ENCODE results near the gene DLG5.

DLG5 gene

DNA sequence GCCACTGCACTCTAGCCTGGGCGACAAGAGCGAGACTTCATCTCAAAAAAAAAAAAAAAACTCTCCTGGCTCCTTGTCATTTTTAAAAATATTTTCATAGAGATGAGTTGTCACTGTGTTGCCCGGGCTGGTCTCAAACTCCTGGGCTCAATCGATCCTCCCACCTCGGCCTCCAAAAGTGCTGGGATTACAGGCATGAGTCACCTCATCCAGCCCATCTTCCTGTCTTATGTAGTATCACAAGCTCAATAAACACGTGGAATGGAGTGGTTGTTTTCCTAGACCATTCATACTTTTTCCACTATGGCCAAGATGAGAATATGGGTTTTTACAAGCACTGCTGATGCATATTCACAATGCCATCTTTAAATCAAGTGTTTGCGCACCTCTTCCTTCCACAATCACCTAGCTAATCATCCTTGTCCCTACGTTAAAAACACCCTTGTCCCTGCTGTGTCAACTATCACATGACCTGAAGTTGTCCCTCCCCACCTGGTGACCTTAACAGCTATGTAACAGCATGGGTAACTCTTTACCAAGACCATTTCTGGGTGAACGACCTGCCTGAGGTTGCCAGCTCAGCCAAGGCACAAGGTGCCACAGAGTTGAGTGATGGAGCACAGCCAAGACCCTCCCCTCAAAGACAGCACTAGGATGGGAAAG is 21.3 kb downstream of the DLG5 start:
- Histone ChIP-seq H3K27ac (ENCODE audit: low read length, poor library complexity, severe bottlenecking) (no peak overlapping the region), H3K4me1 (ENCODE audit: control insufficient read depth, insufficient read depth, low read depth, low read length) (peaks cover 6% of the 10 kb centered on the region), H2BK5ac (ENCODE audit: low read depth, low read length, poor library complexity, severe bottlenecking) (no peak overlapping the region), H3K27me3 (ENCODE audit: control insufficient read depth in 1 of 2, insufficient read depth in 1 of 2, low read length in 2 of 2) (no peaks in the 10 kb centered on the region), H3K9me3 (ENCODE audit: control insufficient read depth, low read length) (no peaks in the 10 kb centered on the region), H3K9ac (ENCODE audit: low read length) (no peak overlapping the region), H2AFZ (ENCODE audit: low read depth, low read length) (no peak overlapping the region), H2AK5ac (ENCODE audit: low read length, severe bottlenecking) (no peak overlapping the region), H3K23ac (ENCODE audit: low read length in 2 of 2) (no peak overlapping the region), H3K18ac (ENCODE audit: low read depth in 1 of 2, low read length in 2 of 2) (no peak overlapping the region), H3K14ac (ENCODE audit: low read length in 2 of 2) (peak overlapping the region in 1 of 2 experiments; percentile 62), H4K8ac (ENCODE audit: low read length) (no peak overlapping the region), H3K4ac (ENCODE audit: low read depth in 1 of 2, low read length in 2 of 2) (no peak overlapping the region), H3K4me3 (ENCODE audit: insufficient read depth in 1 of 2, low read depth in 1 of 2, low read length in 2 of 2) (no peak overlapping the region), H2BK15ac (ENCODE audit: low read depth, poor library complexity, severe bottlenecking) (no peak overlapping the region), H3K4me2 (ENCODE audit: low read length, poor library complexity, severe bottlenecking) (no peak overlapping the region), H3K36me3 (ENCODE audit: control insufficient read depth in 1 of 2, insufficient read depth in 2 of 2, low read depth in 1 of 2, low read length in 2 of 2) (peaks cover 2 to 3% of the 10 kb centered on the region in 2 experiments), H3K79me1 (replicated peaks; ENCODE audit: low read length, poor library complexity, severe bottlenecking) (peaks cover 43% of the 10 kb centered on the region), H4K91ac (ENCODE audit: low read length) (no peak overlapping the region), H2BK12ac (ENCODE audit: low read length in 2 of 2) (no peak overlapping the region), H2BK120ac (ENCODE audit: low read depth, low read length) (no peak overlapping the region)
- no peak for DNase-seq
- 86% methylated on average over 7 of the region's 9 CpGs for WGBS

DNA sequence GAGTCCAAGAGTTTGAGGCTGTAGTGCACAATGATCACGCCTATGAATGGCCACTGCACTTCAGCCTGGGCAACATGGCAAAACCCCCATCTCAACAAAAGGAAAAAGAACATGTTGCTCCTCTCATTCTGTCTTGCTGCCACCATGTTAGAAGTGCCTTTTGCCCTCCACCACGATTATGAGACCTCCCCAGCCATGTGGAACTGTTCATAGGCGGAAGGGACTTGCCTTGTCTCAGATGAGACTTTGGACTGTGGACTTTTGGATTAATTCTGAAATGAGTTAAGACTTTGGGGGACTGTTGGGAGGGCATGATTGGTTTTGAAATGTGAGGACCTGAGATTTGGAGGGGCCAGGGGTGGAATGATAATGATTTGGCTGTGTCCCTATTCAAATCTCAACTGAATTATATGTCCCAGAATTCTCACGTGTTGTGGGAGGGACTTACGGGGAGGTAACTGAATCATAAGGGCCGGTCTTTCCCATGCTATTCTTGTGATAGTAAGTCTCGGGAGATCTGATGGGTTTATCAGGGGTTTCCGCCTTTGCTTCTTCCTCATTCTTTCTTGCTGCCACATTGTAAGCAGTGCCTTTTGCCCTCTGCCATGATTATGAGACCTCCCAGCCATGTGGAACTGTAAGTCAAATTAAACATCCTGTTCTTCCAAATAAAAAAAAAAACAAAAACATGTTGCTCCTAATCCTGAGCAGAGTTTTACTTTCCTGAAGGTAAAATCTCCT is 22.3 kb downstream of the DLG5 start:
- Histone ChIP-seq H3K9ac (ENCODE audit: low read length) (no peak overlapping the region), H3K27me3 (ENCODE audit: control insufficient read depth in 1 of 2, insufficient read depth in 1 of 2, low read length in 2 of 2) (no peaks in the 10 kb centered on the region), H4K8ac (ENCODE audit: low read length) (no peak overlapping the region), H3K4me3 (ENCODE audit: insufficient read depth in 1 of 2, low read depth in 1 of 2, low read length in 2 of 2) (no peak overlapping the region), H3K36me3 (ENCODE audit: control insufficient read depth in 1 of 2, insufficient read depth in 2 of 2, low read depth in 1 of 2, low read length in 2 of 2) (peaks cover 2 to 3% of the 10 kb centered on the region in 2 experiments), H2AK5ac (ENCODE audit: low read length, severe bottlenecking) (no peak overlapping the region), H3K4me1 (ENCODE audit: control insufficient read depth, insufficient read depth, low read depth, low read length) (peaks cover 9% of the 10 kb centered on the region), H4K91ac (ENCODE audit: low read length) (no peak overlapping the region), H3K79me1 (replicated peaks; ENCODE audit: low read length, poor library complexity, severe bottlenecking) (peaks cover 41% of the 10 kb centered on the region), H3K4ac (ENCODE audit: low read depth in 1 of 2, low read length in 2 of 2) (no peak overlapping the region), H3K23ac (ENCODE audit: low read length in 2 of 2) (no peak overlapping the region), H3K9me3 (ENCODE audit: control insufficient read depth, low read length) (no peaks in the 10 kb centered on the region), H3K27ac (ENCODE audit: low read length, poor library complexity, severe bottlenecking) (no peak overlapping the region), H2BK5ac (ENCODE audit: low read depth, low read length, poor library complexity, severe bottlenecking) (no peak overlapping the region), H3K14ac (ENCODE audit: low read length in 2 of 2) (no peak overlapping the region), H2BK12ac (ENCODE audit: low read length in 2 of 2) (no peak overlapping the region), H2BK120ac (ENCODE audit: low read depth, low read length) (no peak overlapping the region), H2BK15ac (ENCODE audit: low read depth, poor library complexity, severe bottlenecking) (no peak overlapping the region), H2AFZ (ENCODE audit: low read depth, low read length) (no peak overlapping the region), H3K4me2 (ENCODE audit: low read length, poor library complexity, severe bottlenecking) (no peak overlapping the region), H3K18ac (ENCODE audit: low read depth in 1 of 2, low read length in 2 of 2) (no peak overlapping the region)
- WGBS = 100% methylated on average over 8 of the region's 8 CpGs
- DNase-seq = no peak

DNA sequence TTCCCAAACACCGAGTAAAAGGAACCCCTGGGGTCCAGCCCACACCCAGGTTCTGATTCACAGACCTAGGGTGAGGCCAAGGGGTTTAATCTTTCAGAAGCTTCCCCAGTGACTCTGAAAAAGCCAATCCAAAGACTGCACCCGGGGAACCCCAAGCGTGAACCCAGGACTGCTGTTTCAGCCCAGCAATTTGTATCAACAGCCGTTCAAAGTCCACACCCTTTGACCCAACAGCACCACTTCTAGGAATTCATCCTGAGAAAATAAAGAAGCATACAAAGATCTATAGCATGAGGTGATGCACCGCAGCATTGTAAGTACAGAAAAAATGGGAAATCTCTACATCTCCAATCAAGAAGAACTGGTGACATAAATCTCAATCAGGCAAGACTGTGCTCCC is 24.4 kb downstream of the DLG5 start:
- peak overlapping the region; percentile 33 for H3K9ac ChIP-seq (ENCODE audit: low read length)
- H3K4ac ChIP-seq (ENCODE audit: low read depth in 1 of 2, low read length in 2 of 2) = no peak overlapping the region
- H2AFZ ChIP-seq (ENCODE audit: low read depth, low read length) = no peak overlapping the region
- H3K36me3 ChIP-seq (ENCODE audit: control insufficient read depth in 1 of 2, insufficient read depth in 2 of 2, low read depth in 1 of 2, low read length in 2 of 2) = peaks cover 2 to 3% of the 10 kb centered on the region in 2 experiments
- H3K14ac ChIP-seq (ENCODE audit: low read length in 2 of 2) = no peak overlapping the region
- WGBS = 94% methylated on average over 5 of the region's 5 CpGs
- H3K4me3 ChIP-seq (ENCODE audit: insufficient read depth in 1 of 2, low read depth in 1 of 2, low read length in 2 of 2) = peak overlapping the region in 1 of 2 experiments; percentile 18
- H3K4me1 ChIP-seq (ENCODE audit: control insufficient read depth, insufficient read depth, low read depth, low read length) = peaks cover 23% of the 10 kb centered on the region
- H2BK12ac ChIP-seq (ENCODE audit: low read length in 2 of 2) = no peak overlapping the region
- no peak overlapping the region for H4K91ac ChIP-seq (ENCODE audit: low read length)
- H4K8ac ChIP-seq (ENCODE audit: low read length) = no peak overlapping the region
- H2BK120ac ChIP-seq (ENCODE audit: low read depth, low read length) = no peak overlapping the region
- H2AK5ac ChIP-seq (ENCODE audit: low read length, severe bottlenecking) = no peak overlapping the region
- no peak for DNase-seq
- no peak overlapping the region for H3K23ac ChIP-seq (ENCODE audit: low read length in 2 of 2)
- H3K79me1 ChIP-seq (replicated peaks; ENCODE audit: low read length, poor library complexity, severe bottlenecking) = peaks cover 32% of the 10 kb centered on the region
- H2BK15ac ChIP-seq (ENCODE audit: low read depth, poor library complexity, severe bottlenecking) = no peak overlapping the region
- H3K9me3 ChIP-seq (ENCODE audit: control insufficient read depth, low read length) = no peaks in the 10 kb centered on the region
- H3K27me3 ChIP-seq (ENCODE audit: control insufficient read depth in 1 of 2, insufficient read depth in 1 of 2, low read length in 2 of 2) = no peaks in the 10 kb centered on the region
- H3K27ac ChIP-seq (ENCODE audit: low read length, poor library complexity, severe bottlenecking) = no peak overlapping the region
- H3K4me2 ChIP-seq (ENCODE audit: low read length, poor library complexity, severe bottlenecking) = no peak overlapping the region
- no peak overlapping the region for H2BK5ac ChIP-seq (ENCODE audit: low read depth, low read length, poor library complexity, severe bottlenecking)
- no peak overlapping the region for H3K18ac ChIP-seq (ENCODE audit: low read depth in 1 of 2, low read length in 2 of 2)

DNA sequence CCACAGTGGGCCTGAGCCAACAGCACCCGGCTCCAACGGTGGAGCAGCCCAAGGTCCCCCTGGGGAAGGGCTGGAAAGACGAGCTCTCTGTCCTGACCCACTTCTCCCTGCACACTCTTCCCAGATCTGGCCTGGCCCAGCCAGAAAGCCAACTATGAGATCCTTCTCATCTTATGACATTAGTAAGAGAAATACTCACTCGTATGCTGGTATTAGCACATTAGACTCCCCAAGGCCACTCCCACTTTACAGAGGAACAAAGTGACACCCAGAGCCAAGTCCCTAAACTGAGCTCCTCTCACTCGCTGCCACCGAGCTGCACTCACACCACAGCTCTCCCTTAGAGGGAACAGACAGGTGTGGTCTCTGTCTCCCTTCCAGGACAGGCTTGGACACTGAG is 24.8 kb downstream of the DLG5 start:
- H3K9me3 ChIP-seq (ENCODE audit: control insufficient read depth, low read length) = no peaks in the 10 kb centered on the region
- H2BK12ac ChIP-seq (ENCODE audit: low read length in 2 of 2) = no peak overlapping the region
- H3K18ac ChIP-seq (ENCODE audit: low read depth in 1 of 2, low read length in 2 of 2) = no peak overlapping the region
- H3K36me3 ChIP-seq (ENCODE audit: control insufficient read depth in 1 of 2, insufficient read depth in 2 of 2, low read depth in 1 of 2, low read length in 2 of 2) = peaks cover 2 to 3% of the 10 kb centered on the region in 2 experiments
- no peak overlapping the region for H3K14ac ChIP-seq (ENCODE audit: low read length in 2 of 2)
- no peak overlapping the region for H2BK5ac ChIP-seq (ENCODE audit: low read depth, low read length, poor library complexity, severe bottlenecking)
- H3K4ac ChIP-seq (ENCODE audit: low read depth in 1 of 2, low read length in 2 of 2) = no peak overlapping the region
- no peak overlapping the region for H4K91ac ChIP-seq (ENCODE audit: low read length)
- no peak for DNase-seq
- H3K27me3 ChIP-seq (ENCODE audit: control insufficient read depth in 1 of 2, insufficient read depth in 1 of 2, low read length in 2 of 2) = no peaks in the 10 kb centered on the region
- H3K4me1 ChIP-seq (ENCODE audit: control insufficient read depth, insufficient read depth, low read depth, low read length) = peaks cover 23% of the 10 kb centered on the region
- H3K4me3 ChIP-seq (ENCODE audit: insufficient read depth in 1 of 2, low read depth in 1 of 2, low read length in 2 of 2) = peak overlapping the region in 1 of 2 experiments; percentile 18
- H3K4me2 ChIP-seq (ENCODE audit: low read length, poor library complexity, severe bottlenecking) = no peak overlapping the region
- peaks cover 30% of the 10 kb centered on the region for H3K79me1 ChIP-seq (replicated peaks; ENCODE audit: low read length, poor library complexity, severe bottlenecking)
- H3K23ac ChIP-seq (ENCODE audit: low read length in 2 of 2) = no peak overlapping the region
- H2AK5ac ChIP-seq (ENCODE audit: low read length, severe bottlenecking) = no peak overlapping the region
- no peak overlapping the region for H3K27ac ChIP-seq (ENCODE audit: low read length, poor library complexity, severe bottlenecking)
- peak overlapping the region; percentile 33 for H3K9ac ChIP-seq (ENCODE audit: low read length)
- H2BK120ac ChIP-seq (ENCODE audit: low read depth, low read length) = no peak overlapping the region
- H2BK15ac ChIP-seq (ENCODE audit: low read depth, poor library complexity, severe bottlenecking) = no peak overlapping the region
- H2AFZ ChIP-seq (ENCODE audit: low read depth, low read length) = no peak overlapping the region
- H4K8ac ChIP-seq (ENCODE audit: low read length) = no peak overlapping the region
- 93% methylated on average over 6 of the region's 6 CpGs for WGBS
